ENCODE results near the gene AGRN. TPM values are rescaled to one million over a fixed set of nuclear protein-coding genes. Genes with fewer than 3 reads are reported as not detected.

AGRN gene
- total and polyA plus RNA-seq, 8 donors, result 3.5 to 459 (median 50.5) TPM

GRCh38 chr1:1043411-1043810, 23.5 kb downstream of the AGRN start:
- no peak overlapping the region for H3K27ac ChIP-seq
- peaks cover 0 to 24% (median 7%) of the 10 kb centered on the region in 3 donors for H3K27me3 ChIP-seq
- intact Hi-C loops (cut with DNase I; ENCODE audit: low total_unique reads), result no loop called here
- no peak for DNase-seq
- peaks cover 22 to 64% (median 56%) of the 10 kb centered on the region in 4 donors for H3K36me3 ChIP-seq
- H3K4me3 ChIP-seq, result no peak overlapping the region
- H3K9me3 ChIP-seq, result no peaks in the 10 kb centered on the region
- peaks cover 14 to 21% (median 18%) of the 10 kb centered on the region in 4 donors for H3K4me1 ChIP-seq
- TF ChIP-seq EP300 (IDR thresholded peaks at IDR 0.05), result no peak
- no peak for TF ChIP-seq POLR2A (IDR thresholded peaks at IDR 0.05)
- TF ChIP-seq CTCF (IDR thresholded peaks at IDR 0.05), result no peak
- TF ChIP-seq POLR2AphosphoS5 (IDR thresholded peaks at IDR 0.05), result no peak
- 93 to 97% (median 95%) methylated on average over 15 to 27 of the region's 27 CpGs for WGBS, 5 donors

- 95 to 98% (median 96%) methylated on average over 13 to 33 of the region's 33 CpGs for WGBS, 5 donors
- intact Hi-C loops (cut with DNase I; ENCODE audit: low total_unique reads), result no loop called here
Measured at GRCh38 chr1:1043921-1044320, 24.0 kb downstream of the AGRN start.

GRCh38 chr1:1044455-1045078, 24.6 kb downstream of the AGRN start:
- Histone ChIP-seq H3K27ac (no peak overlapping the region), H3K9me3 (no peaks in the 10 kb centered on the region), H3K4me3 (no peak overlapping the region), H3K36me3 (peaks cover 22 to 74% (median 60%) of the 10 kb centered on the region in 4 donors), H3K27me3 (peaks cover 0 to 12% (median 7%) of the 10 kb centered on the region in 3 donors), H3K4me1 (peaks cover 10 to 11% (median 11%) of the 10 kb centered on the region in 4 donors)
- no peak for DNase-seq
- intact Hi-C loops (cut with DNase I; ENCODE audit: low total_unique reads), result no loop called here
- TF ChIP-seq EP300 (IDR thresholded peaks at IDR 0.05) (no peak), CTCF (IDR thresholded peaks at IDR 0.05) (no peak), POLR2A (IDR thresholded peaks at IDR 0.05) (no peak), POLR2AphosphoS5 (IDR thresholded peaks at IDR 0.05) (no peak)
- WGBS, 5 donors, result 90 to 93% (median 90%) methylated on average over 34 of the region's 34 CpGs

More at GRCh38 chr1:1043921-1044320, 24.0 kb downstream of the AGRN start:
- H3K36me3 ChIP-seq, result peaks cover 22 to 67% (median 56%) of the 10 kb centered on the region in 4 donors
- DNase-seq, result no peak
- H3K27me3 ChIP-seq, result peaks cover 0 to 19% (median 7%) of the 10 kb centered on the region in 3 donors
- H3K4me1 ChIP-seq, result peaks cover 14 to 18% (median 17%) of the 10 kb centered on the region in 4 donors
- TF ChIP-seq CTCF (IDR thresholded peaks at IDR 0.05) (no peak), POLR2AphosphoS5 (IDR thresholded peaks at IDR 0.05) (no peak), POLR2A (IDR thresholded peaks at IDR 0.05) (no peak), EP300 (IDR thresholded peaks at IDR 0.05) (no peak)
- H3K4me3 ChIP-seq, result no peak overlapping the region
- H3K9me3 ChIP-seq, result no peaks in the 10 kb centered on the region
- H3K27ac ChIP-seq, result no peak overlapping the region

GRCh38 chr1:1045129-1045528, 25.2 kb downstream of the AGRN start:
- Histone ChIP-seq H3K4me1 (peaks cover 5 to 6% (median 5%) of the 10 kb centered on the region in 4 donors), H3K4me3 (no peak overlapping the region), H3K27ac (no peak overlapping the region), H3K9me3 (no peaks in the 10 kb centered on the region), H3K36me3 (peaks cover 22 to 79% (median 65%) of the 10 kb centered on the region in 4 donors), H3K27me3 (peaks cover 0 to 6% (median 3%) of the 10 kb centered on the region in 3 donors)
- WGBS, 5 donors, result 82 to 92% (median 86%) methylated on average over 18 to 23 of the region's 23 CpGs
- no peak for DNase-seq
- TF ChIP-seq POLR2A (IDR thresholded peaks at IDR 0.05), result no peak
- no peak for TF ChIP-seq POLR2AphosphoS5 (IDR thresholded peaks at IDR 0.05)
- TF ChIP-seq EP300 (IDR thresholded peaks at IDR 0.05), result no peak
- TF ChIP-seq CTCF (IDR thresholded peaks at IDR 0.05), result no peak
- intact Hi-C loops (cut with DNase I; ENCODE audit: low total_unique reads), result no loop called here
